ENCODE results near the gene COQ2. TPM values are rescaled to one million over a fixed set of nuclear protein-coding genes. Genes with fewer than 3 reads are reported as not detected.
"Not testable (repeated sequence)": the region's sequence is repeated elsewhere in the genome, so short reads cannot be mapped to it uniquely, and the experiment has no call there.

COQ2 gene
- total RNA-seq, 1 experiment from 2014 or later = 27.8 TPM

- Mint-ChIP-seq H3K27me3 (ENCODE audit: insufficient read depth, unreplicated experiment) (no peaks in the 10 kb centered on the region), H3K9me3 (ENCODE audit: unreplicated experiment) (no peaks in the 10 kb centered on the region), H3K4me3 (ENCODE audit: unreplicated experiment) (no peak overlapping the region), H3K4me1 (ENCODE audit: insufficient read depth, unreplicated experiment) (peaks cover 8% of the 10 kb centered on the region), H3K36me3 (ENCODE audit: insufficient read depth, unreplicated experiment) (peaks cover 25% of the 10 kb centered on the region), H3K27ac (ENCODE audit: low read depth, unreplicated experiment) (peak overlapping the region; percentile 32)
- TF ChIP-seq, protein P1, sequence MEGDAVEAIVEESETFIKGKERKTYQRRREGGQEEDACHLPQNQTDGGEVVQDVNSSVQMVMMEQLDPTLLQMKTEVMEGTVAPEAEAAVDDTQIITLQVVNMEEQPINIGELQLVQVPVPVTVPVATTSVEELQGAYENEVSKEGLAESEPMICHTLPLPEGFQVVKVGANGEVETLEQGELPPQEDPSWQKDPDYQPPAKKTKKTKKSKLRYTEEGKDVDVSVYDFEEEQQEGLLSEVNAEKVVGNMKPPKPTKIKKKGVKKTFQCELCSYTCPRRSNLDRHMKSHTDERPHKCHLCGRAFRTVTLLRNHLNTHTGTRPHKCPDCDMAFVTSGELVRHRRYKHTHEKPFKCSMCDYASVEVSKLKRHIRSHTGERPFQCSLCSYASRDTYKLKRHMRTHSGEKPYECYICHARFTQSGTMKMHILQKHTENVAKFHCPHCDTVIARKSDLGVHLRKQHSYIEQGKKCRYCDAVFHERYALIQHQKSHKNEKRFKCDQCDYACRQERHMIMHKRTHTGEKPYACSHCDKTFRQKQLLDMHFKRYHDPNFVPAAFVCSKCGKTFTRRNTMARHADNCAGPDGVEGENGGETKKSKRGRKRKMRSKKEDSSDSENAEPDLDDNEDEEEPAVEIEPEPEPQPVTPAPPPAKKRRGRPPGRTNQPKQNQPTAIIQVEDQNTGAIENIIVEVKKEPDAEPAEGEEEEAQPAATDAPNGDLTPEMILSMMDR (IDR thresholded peaks at IDR 0.05; ENCODE audit: unreplicated experiment) = no peak
- BruUV-seq (replicated peaks) = no TSS peak
- intact Hi-C loops (cut with micrococcal nuclease) = no loop called here
- POLR2A ChIA-PET = no interaction called here
- CTCF ChIA-PET = interaction anchor here (0.5 to 1.1 kb wide), 3 partner anchors 8 to 203 kb away, joined by 3 to 4 read pairs (median 3); partner anchors contain the start of gene COQ2
- DNase-seq (ENCODE audit: unreplicated experiment) = no peak
Observed at GRCh38 chr4:83276299-83277040, 8.1 kb downstream of the COQ2 start.

DNA sequence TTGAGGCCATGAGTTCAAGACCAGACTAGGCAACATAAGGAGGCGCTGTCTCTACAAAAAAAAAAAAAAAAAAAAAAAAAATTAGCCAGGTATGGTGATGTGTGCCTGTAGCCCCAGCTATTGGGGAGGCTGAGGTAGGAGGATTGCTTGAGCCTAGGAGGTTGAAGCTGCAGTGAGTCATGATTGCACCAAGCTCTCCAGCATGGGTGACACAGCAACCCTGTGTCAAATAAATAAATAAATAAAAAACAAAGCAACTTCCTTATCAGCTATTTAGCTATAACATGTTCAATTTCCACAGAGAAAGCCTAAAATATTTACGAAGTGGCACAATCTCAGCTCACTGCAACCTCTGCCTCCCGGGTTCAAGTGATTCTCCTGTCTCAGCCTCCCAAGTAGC is 10.7 kb downstream of the COQ2 start:
- H3K36me3 Mint-ChIP-seq (ENCODE audit: insufficient read depth, unreplicated experiment) = peaks cover 28% of the 10 kb centered on the region
- DNase-seq (ENCODE audit: unreplicated experiment); H3K4me1 Mint-ChIP-seq (ENCODE audit: insufficient read depth, unreplicated experiment); H3K9me3 Mint-ChIP-seq (ENCODE audit: unreplicated experiment); BruUV-seq (replicated peaks); H3K27ac Mint-ChIP-seq (ENCODE audit: low read depth, unreplicated experiment); H3K27me3 Mint-ChIP-seq (ENCODE audit: insufficient read depth, unreplicated experiment); H3K4me3 Mint-ChIP-seq (ENCODE audit: unreplicated experiment); intact Hi-C loops (cut with micrococcal nuclease): not testable (repeated sequence)
- CTCF ChIA-PET = interaction anchor here (0.6 to 1.4 kb wide), 5 partner anchors 9 to 200 kb away, joined by 3 to 12 read pairs (median 6); no protein-coding TSS in a partner anchor
- POLR2A ChIA-PET = interaction anchor here (1.1 kb wide), 1 partner anchor 11 kb away, joined by 5 read pairs; the partner anchor contains the start of gene COQ2

- no peak for DNase-seq (ENCODE audit: unreplicated experiment)
- Mint-ChIP-seq H3K36me3 (ENCODE audit: insufficient read depth, unreplicated experiment) (peaks cover 28% of the 10 kb centered on the region), H3K27me3 (ENCODE audit: insufficient read depth, unreplicated experiment) (no peaks in the 10 kb centered on the region), H3K4me3 (ENCODE audit: unreplicated experiment) (no peak overlapping the region), H3K9me3 (ENCODE audit: unreplicated experiment) (no peaks in the 10 kb centered on the region), H3K27ac (ENCODE audit: low read depth, unreplicated experiment) (no peak overlapping the region), H3K4me1 (ENCODE audit: insufficient read depth, unreplicated experiment) (peaks cover 9% of the 10 kb centered on the region)
- POLR2A ChIA-PET = interaction anchor here (1.1 kb wide), 1 partner anchor 12 kb away, joined by 5 read pairs; the partner anchor contains the start of gene COQ2
- TF ChIP-seq, protein P1 (IDR thresholded peaks at IDR 0.05; ENCODE audit: unreplicated experiment) = no peak
- CTCF ChIA-PET = interaction anchor here (1.0 to 3.4 kb wide), 5 partner anchors 9 to 199 kb away, joined by 3 to 31 read pairs (median 10); no protein-coding TSS in a partner anchor
- intact Hi-C loops (cut with micrococcal nuclease) = no loop called here
- BruUV-seq (replicated peaks) = no TSS peak
Observed at GRCh38 chr4:83272900-83273299, 11.7 kb downstream of the COQ2 start.

GRCh38 chr4:83269256-83269655 is 15.3 kb downstream of the COQ2 start:
- CTCF ChIA-PET = no interaction called here
- H3K27me3 Mint-ChIP-seq (ENCODE audit: insufficient read depth, unreplicated experiment) = no peaks in the 10 kb centered on the region

More at GRCh38 chr4:83269256-83269655, 15.3 kb downstream of the COQ2 start:
- H3K36me3 Mint-ChIP-seq (ENCODE audit: insufficient read depth, unreplicated experiment) = peaks cover 33% of the 10 kb centered on the region
- no peak overlapping the region for H3K4me3 Mint-ChIP-seq (ENCODE audit: unreplicated experiment)
- H3K4me1 Mint-ChIP-seq (ENCODE audit: insufficient read depth, unreplicated experiment) = peaks cover 11% of the 10 kb centered on the region
- no peak for DNase-seq (ENCODE audit: unreplicated experiment)
- BruUV-seq (replicated peaks) = no TSS peak
- POLR2A ChIA-PET = interaction anchor here (0.6 to 2.6 kb wide), 2 partner anchors 11 to 15 kb away, joined by 3 to 13 read pairs; partner anchors contain the start of gene COQ2
- no peak overlapping the region for H3K27ac Mint-ChIP-seq (ENCODE audit: low read depth, unreplicated experiment)
- H3K9me3 Mint-ChIP-seq (ENCODE audit: unreplicated experiment) = no peaks in the 10 kb centered on the region
- TF ChIP-seq, protein P1 (IDR thresholded peaks at IDR 0.05; ENCODE audit: unreplicated experiment) = no peak
- intact Hi-C loops (cut with micrococcal nuclease) = no loop called here
